ENCODE measurements around the gene MXRA8.

Gene MXRA8

DNA sequence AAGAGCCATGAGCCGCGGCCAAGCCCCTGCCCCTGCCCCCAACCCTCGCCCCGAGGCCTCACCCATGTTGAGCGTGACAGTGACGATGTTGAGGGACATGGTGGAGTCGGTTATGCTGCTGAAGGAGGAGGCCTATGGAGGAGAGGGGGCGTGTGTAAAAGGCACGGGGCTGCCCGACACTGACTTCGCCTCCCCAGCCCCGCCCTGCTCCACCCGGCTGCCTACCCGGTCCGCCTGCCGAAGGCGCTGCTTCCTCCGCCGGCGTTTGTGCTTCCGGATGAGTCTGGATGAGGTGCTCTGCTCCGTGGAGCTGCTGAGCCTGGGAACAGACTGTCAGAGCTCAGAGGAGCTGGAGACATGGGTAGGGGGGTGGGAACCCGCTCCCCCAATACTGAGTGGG, 18.2 kb downstream of the MXRA8 start:
- Histone ChIP-seq H3K27me3 (ENCODE audit: insufficient read depth, low read depth) (no peaks in the 10 kb centered on the region), H3K27ac (no peak overlapping the region), H3K36me3 (ENCODE audit: insufficient read depth) (no peaks in the 10 kb centered on the region), H3K9ac (no peak overlapping the region), H3K4me3 (IDR thresholded peaks at IDR 0.05; ENCODE audit: insufficient read depth, low read depth, low read length) (no peak overlapping the region), H2AFZ (ENCODE audit: low read depth) (no peak overlapping the region), H3K4me1 (ENCODE audit: low read depth, poor library complexity, severe bottlenecking) (no peaks in the 10 kb centered on the region), H4K20me1 (ENCODE audit: insufficient read depth) (no peaks in the 10 kb centered on the region), H3K4me2 (no peak overlapping the region), H3K79me2 (ENCODE audit: insufficient read depth, low read depth) (no peaks in the 10 kb centered on the region)
- TF ChIP-seq, protein P1, sequence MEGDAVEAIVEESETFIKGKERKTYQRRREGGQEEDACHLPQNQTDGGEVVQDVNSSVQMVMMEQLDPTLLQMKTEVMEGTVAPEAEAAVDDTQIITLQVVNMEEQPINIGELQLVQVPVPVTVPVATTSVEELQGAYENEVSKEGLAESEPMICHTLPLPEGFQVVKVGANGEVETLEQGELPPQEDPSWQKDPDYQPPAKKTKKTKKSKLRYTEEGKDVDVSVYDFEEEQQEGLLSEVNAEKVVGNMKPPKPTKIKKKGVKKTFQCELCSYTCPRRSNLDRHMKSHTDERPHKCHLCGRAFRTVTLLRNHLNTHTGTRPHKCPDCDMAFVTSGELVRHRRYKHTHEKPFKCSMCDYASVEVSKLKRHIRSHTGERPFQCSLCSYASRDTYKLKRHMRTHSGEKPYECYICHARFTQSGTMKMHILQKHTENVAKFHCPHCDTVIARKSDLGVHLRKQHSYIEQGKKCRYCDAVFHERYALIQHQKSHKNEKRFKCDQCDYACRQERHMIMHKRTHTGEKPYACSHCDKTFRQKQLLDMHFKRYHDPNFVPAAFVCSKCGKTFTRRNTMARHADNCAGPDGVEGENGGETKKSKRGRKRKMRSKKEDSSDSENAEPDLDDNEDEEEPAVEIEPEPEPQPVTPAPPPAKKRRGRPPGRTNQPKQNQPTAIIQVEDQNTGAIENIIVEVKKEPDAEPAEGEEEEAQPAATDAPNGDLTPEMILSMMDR (conservative IDR thresholded peaks at IDR 0.05; ENCODE audit: low read depth, low read length): no peak

DNA sequence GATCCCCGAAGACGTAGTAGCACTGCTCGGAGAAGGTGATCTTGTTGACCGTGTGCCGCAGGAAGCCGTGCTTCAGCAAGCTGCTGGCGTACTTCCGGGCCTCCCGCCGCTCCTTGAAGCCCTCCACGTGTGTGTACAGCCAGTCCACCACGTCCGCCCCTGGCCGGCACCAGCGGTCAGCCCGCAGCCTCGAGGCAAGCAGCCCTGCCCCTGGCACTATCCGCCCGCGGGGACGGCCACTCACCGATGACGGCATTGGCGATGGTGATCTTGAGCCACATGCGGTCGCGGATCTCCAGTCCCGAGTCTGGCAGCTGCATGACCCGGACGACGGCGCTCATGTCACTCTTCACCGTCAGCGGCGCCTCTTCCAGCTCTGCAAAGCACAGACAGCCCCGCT, 20.1 kb downstream of the MXRA8 start:
- no peak overlapping the region for H3K4me2 ChIP-seq
- TF ChIP-seq, protein P1 (conservative IDR thresholded peaks at IDR 0.05; ENCODE audit: low read depth, low read length): no peak
- no peaks in the 10 kb centered on the region for H3K36me3 ChIP-seq (ENCODE audit: insufficient read depth)
- H3K9ac ChIP-seq: no peak overlapping the region
- H3K79me2 ChIP-seq (ENCODE audit: insufficient read depth, low read depth): no peaks in the 10 kb centered on the region
- H2AFZ ChIP-seq (ENCODE audit: low read depth): no peak overlapping the region
- H3K4me3 ChIP-seq (IDR thresholded peaks at IDR 0.05; ENCODE audit: insufficient read depth, low read depth, low read length): no peak overlapping the region
- H4K20me1 ChIP-seq (ENCODE audit: insufficient read depth): no peaks in the 10 kb centered on the region
- H3K27ac ChIP-seq: no peak overlapping the region
- no peaks in the 10 kb centered on the region for H3K27me3 ChIP-seq (ENCODE audit: insufficient read depth, low read depth)
- H3K4me1 ChIP-seq (ENCODE audit: low read depth, poor library complexity, severe bottlenecking): no peaks in the 10 kb centered on the region

DNA sequence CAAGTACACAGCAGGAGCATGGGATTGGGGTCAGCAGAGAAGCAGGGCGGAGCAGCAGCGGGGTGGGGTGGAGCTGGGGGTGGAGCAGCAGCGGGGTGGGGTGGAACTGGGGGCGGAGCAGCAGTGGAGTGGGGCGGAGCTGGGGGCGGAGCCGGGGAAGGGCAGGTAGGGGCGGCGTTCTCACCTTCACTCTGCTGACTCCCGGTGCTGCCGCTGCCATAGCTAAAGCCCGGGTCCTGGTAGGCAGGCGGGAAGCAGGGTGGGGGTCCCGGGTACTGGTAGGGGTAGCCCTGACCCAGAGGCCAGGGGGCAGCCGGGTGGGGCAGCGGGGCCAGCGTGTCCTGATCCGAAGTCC, 20.6 kb downstream of the MXRA8 start:
- Histone ChIP-seq H3K36me3 (ENCODE audit: insufficient read depth) (no peaks in the 10 kb centered on the region), H3K79me2 (ENCODE audit: insufficient read depth, low read depth) (no peaks in the 10 kb centered on the region), H3K27me3 (ENCODE audit: insufficient read depth, low read depth) (no peaks in the 10 kb centered on the region), H3K9ac (no peak overlapping the region), H3K4me3 (IDR thresholded peaks at IDR 0.05; ENCODE audit: insufficient read depth, low read depth, low read length) (no peak overlapping the region), H3K4me2 (no peak overlapping the region), H4K20me1 (ENCODE audit: insufficient read depth) (no peaks in the 10 kb centered on the region), H3K27ac (no peak overlapping the region), H2AFZ (ENCODE audit: low read depth) (no peak overlapping the region), H3K4me1 (ENCODE audit: low read depth, poor library complexity, severe bottlenecking) (no peaks in the 10 kb centered on the region)
- TF ChIP-seq, protein P1 (conservative IDR thresholded peaks at IDR 0.05; ENCODE audit: low read depth, low read length): no peak

DNA sequence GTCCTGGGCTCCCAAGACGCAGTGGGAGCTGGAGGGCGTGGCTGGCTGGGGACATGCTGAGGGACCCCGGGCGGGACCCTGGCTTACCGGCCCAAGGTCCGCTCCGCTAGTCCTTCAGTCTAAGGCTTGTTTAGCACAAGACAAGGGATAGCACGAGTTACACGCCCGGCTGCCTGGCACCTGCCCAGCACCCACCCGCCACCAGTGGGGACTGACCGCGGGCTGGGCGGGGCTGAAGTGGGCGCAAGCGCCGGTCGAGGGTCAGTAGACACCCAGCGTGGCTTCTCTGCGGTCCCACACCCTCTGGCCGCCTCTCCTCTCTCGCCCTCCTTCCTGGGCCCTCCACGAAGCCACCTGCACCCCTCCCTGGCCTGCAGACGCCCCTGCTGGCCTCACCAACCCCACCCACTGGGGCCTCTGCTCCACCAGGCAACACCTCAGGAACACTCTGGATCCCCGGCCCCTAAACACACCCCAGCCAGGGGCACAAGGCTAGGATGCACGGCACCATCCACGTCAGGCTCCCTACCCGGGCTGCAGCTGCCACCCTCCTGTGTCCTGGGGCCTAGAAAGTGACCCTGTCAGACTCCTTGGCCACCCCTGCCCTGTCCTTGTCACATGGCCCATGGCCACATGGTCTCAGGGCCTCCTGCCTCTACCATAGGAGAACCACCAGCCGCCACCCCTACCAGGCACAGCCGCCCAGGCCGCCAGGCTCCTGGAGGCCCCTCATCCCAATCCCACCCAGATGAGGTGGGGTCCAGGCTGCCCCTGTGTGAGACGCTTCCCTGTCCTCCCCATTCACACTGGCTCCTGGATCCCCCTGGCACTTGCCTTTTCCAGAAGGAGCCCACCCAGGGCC, 21.2 kb downstream of the MXRA8 start:
- Histone ChIP-seq H2AFZ (ENCODE audit: low read depth) (no peak overlapping the region), H3K36me3 (ENCODE audit: insufficient read depth) (no peaks in the 10 kb centered on the region), H3K4me1 (ENCODE audit: low read depth, poor library complexity, severe bottlenecking) (no peaks in the 10 kb centered on the region), H3K4me3 (IDR thresholded peaks at IDR 0.05; ENCODE audit: insufficient read depth, low read depth, low read length) (no peak overlapping the region), H4K20me1 (ENCODE audit: insufficient read depth) (no peaks in the 10 kb centered on the region), H3K27ac (no peak overlapping the region), H3K27me3 (ENCODE audit: insufficient read depth, low read depth) (no peaks in the 10 kb centered on the region), H3K79me2 (ENCODE audit: insufficient read depth, low read depth) (no peaks in the 10 kb centered on the region), H3K9ac (no peak overlapping the region), H3K4me2 (no peak overlapping the region)
- TF ChIP-seq, protein P1 (conservative IDR thresholded peaks at IDR 0.05; ENCODE audit: low read depth, low read length): no peak

All from KMS-11 (cell line).